Stimulated activated CD8-positive, alpha-beta memory T cell treated with anti-CD3 and anti-CD28 coated beads, Interleukin-7, amount 100 ng/mL, for 24 hours (primary cell): Measurements from ENCODE around the gene FOXRED2.

Experiments
- DNase-seq: peaks from one replicate; pipeline ENCODE4 v3.0.0-alpha.2; 2020; ENCODE audit warnings: low read depth

FOXRED2 gene

GRCh38 chr22:36449596-36450175, 57.2 kb downstream of the FOXRED2 start:
- no peak for DNase-seq

DNA sequence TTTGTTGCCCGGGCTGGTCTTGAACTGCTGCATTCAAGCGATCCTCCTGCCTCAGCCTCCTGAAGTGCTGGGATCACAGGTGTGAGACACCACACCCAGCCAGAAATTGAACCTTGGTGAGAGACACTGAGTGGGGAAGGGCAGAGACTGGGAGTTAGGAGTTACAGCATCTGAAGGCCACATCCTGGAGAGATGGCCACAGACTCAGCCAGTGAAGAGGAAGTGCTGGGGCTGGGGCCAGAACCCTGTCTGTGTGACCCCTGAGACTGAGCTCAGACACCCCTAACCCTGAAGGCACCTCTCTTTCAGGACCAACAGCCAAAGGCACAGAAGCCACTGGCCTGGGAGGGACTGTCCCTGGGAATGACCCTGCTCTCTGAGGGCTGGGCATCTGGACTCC, 59.2 kb downstream of the FOXRED2 start:
- DNase-seq = no peak

GRCh38 chr22:36445158-36445668, 61.6 kb downstream of the FOXRED2 start:
- DNase-seq = no peak

- no peak for DNase-seq
Measured at GRCh38 chr22:36443198-36443770, 63.6 kb downstream of the FOXRED2 start.

DNA sequence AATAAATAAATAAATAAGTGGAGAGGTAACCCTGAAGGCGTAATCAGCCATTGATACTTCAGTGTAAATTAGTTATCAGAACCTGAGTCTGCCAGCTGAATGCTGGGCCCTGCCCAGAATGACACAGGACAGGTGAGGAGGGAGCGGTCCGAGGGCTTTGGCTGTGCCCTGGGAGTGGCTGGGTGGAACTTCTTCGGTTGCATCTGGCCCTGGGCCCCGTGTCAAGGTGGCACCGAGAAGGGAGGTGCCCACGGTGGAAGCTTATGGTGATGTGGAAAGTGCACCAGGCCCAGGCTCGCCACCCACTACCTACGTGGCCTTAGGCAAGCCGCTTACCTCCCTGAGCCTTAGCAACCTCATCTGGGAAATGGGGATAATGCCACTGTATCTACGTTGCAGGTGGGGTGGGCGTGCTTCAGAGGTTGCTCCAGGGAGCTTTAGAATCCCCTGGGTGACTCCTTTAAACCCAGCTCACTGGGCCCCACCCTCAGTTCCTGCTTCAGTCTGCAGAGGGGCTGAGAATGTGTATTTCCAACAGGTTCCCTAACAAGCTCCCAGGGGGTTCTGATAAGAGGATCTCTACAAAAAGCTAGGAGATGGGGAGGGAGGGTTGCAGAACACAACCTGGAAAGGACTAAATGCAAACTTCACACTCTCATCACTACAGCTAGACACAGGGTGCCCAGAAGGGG, 64.2 kb downstream of the FOXRED2 start:
- no peak for DNase-seq

GRCh38 chr22:36440429-36441002, 66.3 kb downstream of the FOXRED2 start:
- no peak for DNase-seq

DNA sequence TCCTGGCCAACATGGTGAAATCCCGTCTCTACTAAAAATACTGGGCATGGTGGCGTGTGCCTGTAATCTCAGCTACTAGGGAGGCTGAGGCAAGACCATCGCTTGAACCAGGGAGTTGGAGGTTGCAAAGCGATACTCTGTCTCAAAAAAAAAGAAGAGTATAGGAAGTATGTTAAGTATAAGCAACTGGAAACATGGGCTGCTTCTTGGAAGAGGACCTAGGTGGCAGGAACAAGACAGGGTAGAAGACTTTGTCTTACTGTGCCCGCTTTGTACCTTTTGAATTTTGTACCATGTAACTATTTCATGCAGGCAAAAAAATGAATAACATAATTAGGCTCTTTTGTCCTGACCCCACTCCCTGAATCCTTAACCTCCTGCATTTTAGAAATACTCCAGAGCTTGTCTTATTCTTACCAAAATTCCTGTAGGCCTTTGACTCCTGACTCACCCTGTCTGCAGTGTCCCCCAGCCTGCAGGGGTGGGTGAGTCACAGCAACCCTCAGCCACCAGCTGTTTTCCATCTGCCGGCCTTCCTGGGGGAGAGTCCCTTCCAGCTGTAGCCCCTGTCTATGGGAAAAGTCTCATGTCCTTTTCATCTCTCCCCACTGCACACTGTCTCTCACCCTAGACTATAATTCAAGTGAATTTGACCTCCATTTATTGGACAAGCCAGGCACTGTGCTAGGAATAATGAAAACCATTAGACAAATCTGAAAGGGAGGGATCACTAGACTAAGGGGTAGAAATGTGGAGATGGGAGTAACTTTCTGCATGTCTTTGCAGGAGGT, 67.2 kb downstream of the FOXRED2 start:
- DNase-seq = no peak
